ENCODE measurements around the gene TBC1D22A. TPM values are rescaled to one million over a fixed set of nuclear protein-coding genes. Genes with fewer than 3 reads are reported as not detected.

The TBC1D22A gene
- total and polyA plus RNA-seq, 10 of the 15 experiments (the other 5 are each of a cell fraction or from before 2014, with no cell fraction given) = 0.63 to 44.7 (median 27.4) TPM

DNA sequence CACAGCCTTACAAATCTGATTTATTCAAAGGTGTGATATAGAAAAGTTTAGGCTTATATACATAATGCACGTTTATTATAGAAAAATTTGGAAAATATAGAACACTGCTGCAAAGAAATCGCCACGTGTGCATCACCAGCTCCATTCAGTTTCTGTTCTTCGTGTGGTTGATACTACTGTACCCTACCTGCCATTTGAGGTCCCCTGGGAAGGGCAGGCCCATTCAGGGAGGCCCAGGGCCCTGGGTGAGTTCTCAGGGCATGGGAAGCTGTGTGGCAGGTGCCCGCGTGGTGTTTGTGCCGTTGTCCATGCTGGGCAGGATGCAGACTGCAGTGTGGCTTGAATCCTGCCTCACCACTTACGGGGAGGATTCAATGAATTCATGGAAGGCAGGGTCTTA, 60.8 kb downstream of the TBC1D22A start:
- SMC1A ChIA-PET (ENCODE audit: uncharacterized antibody, unreplicated experiment) = no interaction called here
- peaks cover 3% of the 10 kb centered on the region for H3K79me2 ChIP-seq (ENCODE audit: control insufficient read depth, insufficient read depth, low read length)
- TF ChIP-seq, protein P1, sequence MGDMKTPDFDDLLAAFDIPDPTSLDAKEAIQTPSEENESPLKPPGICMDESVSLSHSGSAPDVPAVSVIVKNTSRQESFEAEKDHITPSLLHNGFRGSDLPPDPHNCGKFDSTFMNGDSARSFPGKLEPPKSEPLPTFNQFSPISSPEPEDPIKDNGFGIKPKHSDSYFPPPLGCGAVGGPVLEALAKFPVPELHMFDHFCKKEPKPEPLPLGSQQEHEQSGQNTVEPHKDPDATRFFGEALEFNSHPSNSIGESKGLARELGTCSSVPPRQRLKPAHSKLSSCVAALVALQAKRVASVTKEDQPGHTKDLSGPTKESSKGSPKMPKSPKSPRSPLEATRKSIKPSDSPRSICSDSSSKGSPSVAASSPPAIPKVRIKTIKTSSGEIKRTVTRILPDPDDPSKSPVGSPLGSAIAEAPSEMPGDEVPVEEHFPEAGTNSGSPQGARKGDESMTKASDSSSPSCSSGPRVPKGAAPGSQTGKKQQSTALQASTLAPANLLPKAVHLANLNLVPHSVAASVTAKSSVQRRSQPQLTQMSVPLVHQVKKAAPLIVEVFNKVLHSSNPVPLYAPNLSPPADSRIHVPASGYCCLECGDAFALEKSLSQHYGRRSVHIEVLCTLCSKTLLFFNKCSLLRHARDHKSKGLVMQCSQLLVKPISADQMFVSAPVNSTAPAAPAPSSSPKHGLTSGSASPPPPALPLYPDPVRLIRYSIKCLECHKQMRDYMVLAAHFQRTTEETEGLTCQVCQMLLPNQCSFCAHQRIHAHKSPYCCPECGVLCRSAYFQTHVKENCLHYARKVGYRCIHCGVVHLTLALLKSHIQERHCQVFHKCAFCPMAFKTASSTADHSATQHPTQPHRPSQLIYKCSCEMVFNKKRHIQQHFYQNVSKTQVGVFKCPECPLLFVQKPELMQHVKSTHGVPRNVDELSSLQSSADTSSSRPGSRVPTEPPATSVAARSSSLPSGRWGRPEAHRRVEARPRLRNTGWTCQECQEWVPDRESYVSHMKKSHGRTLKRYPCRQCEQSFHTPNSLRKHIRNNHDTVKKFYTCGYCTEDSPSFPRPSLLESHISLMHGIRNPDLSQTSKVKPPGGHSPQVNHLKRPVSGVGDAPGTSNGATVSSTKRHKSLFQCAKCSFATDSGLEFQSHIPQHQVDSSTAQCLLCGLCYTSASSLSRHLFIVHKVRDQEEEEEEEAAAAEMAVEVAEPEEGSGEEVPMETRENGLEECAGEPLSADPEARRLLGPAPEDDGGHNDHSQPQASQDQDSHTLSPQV (IDR thresholded peaks at IDR 0.05) = no peak
- TF ChIP-seq, protein P2, sequence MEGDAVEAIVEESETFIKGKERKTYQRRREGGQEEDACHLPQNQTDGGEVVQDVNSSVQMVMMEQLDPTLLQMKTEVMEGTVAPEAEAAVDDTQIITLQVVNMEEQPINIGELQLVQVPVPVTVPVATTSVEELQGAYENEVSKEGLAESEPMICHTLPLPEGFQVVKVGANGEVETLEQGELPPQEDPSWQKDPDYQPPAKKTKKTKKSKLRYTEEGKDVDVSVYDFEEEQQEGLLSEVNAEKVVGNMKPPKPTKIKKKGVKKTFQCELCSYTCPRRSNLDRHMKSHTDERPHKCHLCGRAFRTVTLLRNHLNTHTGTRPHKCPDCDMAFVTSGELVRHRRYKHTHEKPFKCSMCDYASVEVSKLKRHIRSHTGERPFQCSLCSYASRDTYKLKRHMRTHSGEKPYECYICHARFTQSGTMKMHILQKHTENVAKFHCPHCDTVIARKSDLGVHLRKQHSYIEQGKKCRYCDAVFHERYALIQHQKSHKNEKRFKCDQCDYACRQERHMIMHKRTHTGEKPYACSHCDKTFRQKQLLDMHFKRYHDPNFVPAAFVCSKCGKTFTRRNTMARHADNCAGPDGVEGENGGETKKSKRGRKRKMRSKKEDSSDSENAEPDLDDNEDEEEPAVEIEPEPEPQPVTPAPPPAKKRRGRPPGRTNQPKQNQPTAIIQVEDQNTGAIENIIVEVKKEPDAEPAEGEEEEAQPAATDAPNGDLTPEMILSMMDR (IDR thresholded peaks at IDR 0.05 in 2 of 3, conservative IDR thresholded peaks at IDR 0.05 in 1 of 3; ENCODE audit: control insufficient read depth in 2 of 3, extremely low read depth in 1 of 3, insufficient read depth in 1 of 3, low read depth in 3 of 3, low read length in 3 of 3) = no peak
- TF ChIP-seq KLF5 (IDR thresholded peaks at IDR 0.05; ENCODE audit: partially characterized antibody) = no peak
- no peak for TF ChIP-seq HDAC2 (IDR thresholded peaks at IDR 0.05)
- TF ChIP-seq, protein P3, sequence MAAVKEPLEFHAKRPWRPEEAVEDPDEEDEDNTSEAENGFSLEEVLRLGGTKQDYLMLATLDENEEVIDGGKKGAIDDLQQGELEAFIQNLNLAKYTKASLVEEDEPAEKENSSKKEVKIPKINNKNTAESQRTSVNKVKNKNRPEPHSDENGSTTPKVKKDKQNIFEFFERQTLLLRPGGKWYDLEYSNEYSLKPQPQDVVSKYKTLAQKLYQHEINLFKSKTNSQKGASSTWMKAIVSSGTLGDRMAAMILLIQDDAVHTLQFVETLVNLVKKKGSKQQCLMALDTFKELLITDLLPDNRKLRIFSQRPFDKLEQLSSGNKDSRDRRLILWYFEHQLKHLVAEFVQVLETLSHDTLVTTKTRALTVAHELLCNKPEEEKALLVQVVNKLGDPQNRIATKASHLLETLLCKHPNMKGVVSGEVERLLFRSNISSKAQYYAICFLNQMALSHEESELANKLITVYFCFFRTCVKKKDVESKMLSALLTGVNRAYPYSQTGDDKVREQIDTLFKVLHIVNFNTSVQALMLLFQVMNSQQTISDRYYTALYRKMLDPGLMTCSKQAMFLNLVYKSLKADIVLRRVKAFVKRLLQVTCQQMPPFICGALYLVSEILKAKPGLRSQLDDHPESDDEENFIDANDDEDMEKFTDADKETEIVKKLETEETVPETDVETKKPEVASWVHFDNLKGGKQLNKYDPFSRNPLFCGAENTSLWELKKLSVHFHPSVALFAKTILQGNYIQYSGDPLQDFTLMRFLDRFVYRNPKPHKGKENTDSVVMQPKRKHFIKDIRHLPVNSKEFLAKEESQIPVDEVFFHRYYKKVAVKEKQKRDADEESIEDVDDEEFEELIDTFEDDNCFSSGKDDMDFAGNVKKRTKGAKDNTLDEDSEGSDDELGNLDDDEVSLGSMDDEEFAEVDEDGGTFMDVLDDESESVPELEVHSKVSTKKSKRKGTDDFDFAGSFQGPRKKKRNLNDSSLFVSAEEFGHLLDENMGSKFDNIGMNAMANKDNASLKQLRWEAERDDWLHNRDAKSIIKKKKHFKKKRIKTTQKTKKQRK (IDR thresholded peaks at IDR 0.05; ENCODE audit: low read depth, low read length) = no peak
- TF ChIP-seq ATF7 (IDR thresholded peaks at IDR 0.05; ENCODE audit: low read depth) = no peak
- no peak for TF ChIP-seq RBBP5 (conservative IDR thresholded peaks at IDR 0.05)
- no peak for TF ChIP-seq MTA3 (IDR thresholded peaks at IDR 0.05; ENCODE audit: borderline replicate concordance, low read length)
- TF ChIP-seq GABPA (IDR thresholded peaks at IDR 0.05; ENCODE audit: low read depth) = no peak
- TF ChIP-seq, protein P4, sequence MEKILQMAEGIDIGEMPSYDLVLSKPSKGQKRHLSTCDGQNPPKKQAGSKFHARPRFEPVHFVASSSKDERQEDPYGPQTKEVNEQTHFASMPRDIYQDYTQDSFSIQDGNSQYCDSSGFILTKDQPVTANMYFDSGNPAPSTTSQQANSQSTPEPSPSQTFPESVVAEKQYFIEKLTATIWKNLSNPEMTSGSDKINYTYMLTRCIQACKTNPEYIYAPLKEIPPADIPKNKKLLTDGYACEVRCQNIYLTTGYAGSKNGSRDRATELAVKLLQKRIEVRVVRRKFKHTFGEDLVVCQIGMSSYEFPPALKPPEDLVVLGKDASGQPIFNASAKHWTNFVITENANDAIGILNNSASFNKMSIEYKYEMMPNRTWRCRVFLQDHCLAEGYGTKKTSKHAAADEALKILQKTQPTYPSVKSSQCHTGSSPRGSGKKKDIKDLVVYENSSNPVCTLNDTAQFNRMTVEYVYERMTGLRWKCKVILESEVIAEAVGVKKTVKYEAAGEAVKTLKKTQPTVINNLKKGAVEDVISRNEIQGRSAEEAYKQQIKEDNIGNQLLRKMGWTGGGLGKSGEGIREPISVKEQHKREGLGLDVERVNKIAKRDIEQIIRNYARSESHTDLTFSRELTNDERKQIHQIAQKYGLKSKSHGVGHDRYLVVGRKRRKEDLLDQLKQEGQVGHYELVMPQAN (conservative IDR thresholded peaks at IDR 0.05) = no peak

More for the DNA sequence above, 60.8 kb downstream of the TBC1D22A start:
- Histone ChIP-seq H3K9ac (ENCODE audit: control insufficient read depth, insufficient read depth, low read length) (no peak overlapping the region), H3K4me1 (ENCODE audit: control insufficient read depth, insufficient read depth, low read length) (no peaks in the 10 kb centered on the region), H4K20me1 (ENCODE audit: control insufficient read depth, insufficient read depth) (peaks cover 9% of the 10 kb centered on the region), H2AFZ (ENCODE audit: control insufficient read depth, low read depth, low read length) (no peak overlapping the region), H3K4me3 (no peak overlapping the region), H3K4me2 (ENCODE audit: control insufficient read depth, insufficient read depth) (no peak overlapping the region), H3K27ac (ENCODE audit: control insufficient read depth, insufficient read depth) (no peak overlapping the region), H3K9me3 (replicated peaks; ENCODE audit: control insufficient read depth, insufficient read depth, low read length) (no peaks in the 10 kb centered on the region; the same call in 2 of the 3 replicates), H3K36me3 (ENCODE audit: control insufficient read depth in 2 of 2, insufficient read depth in 2 of 2, low read length in 1 of 2) (peaks cover 12 to 23% of the 10 kb centered on the region in 2 experiments), H3K27me3 (replicated peaks in 1 of 2; ENCODE audit: control insufficient read depth in 2 of 2, insufficient read depth in 2 of 2, low read length in 1 of 2) (no peaks in the 10 kb centered on the region)
- CTCF ChIA-PET = no interaction called here
- intact Hi-C loops (cut with micrococcal nuclease; ENCODE audit: unreplicated experiment) (no loop called here), in situ Hi-C loops (cut with MboI) (no loop called here)
- RAD21 ChIA-PET (ENCODE audit: unreplicated experiment) = no interaction called here
- DNase-seq (ENCODE audit: low read depth, low spot score) (no peak), FAIRE-seq (no peak), ATAC-seq (no peak)
- POLR2A ChIA-PET = interaction anchor here (0.6 kb wide), 1 partner anchor 12 kb away, joined by 3 read pairs; no protein-coding TSS in a partner anchor
- 84% methylated on average over 8 of the region's 8 CpGs for WGBS (ENCODE audit: insufficient coverage, insufficient replicate concordance, low lambda C conversion rate, missing lambda C conversion rate)
- BruUV-seq (replicated peaks) = no TSS peak

All from GM12878 (cell line).